CD4-positive, alpha-beta T cell treated with Interleukin-1 beta for 1 hour (primary cell): ENCODE data around the gene SERPINE3.

Experiments used
- DNase-seq, 2 donors: peaks; one replicate each; pipeline ENCODE4 v3.0.0-alpha.2; 2020 to 2022

Gene SERPINE3

GRCh38 chr13:51364404-51365008 lies 25.0 kb downstream of the SERPINE3 start:
- DNase-seq = no peak

- no peak for DNase-seq
Measured at GRCh38 chr13:51370116-51370515, 30.6 kb downstream of the SERPINE3 start.

GRCh38 chr13:51370811-51371210 lies 31.3 kb downstream of the SERPINE3 start:
- no peak for DNase-seq

GRCh38 chr13:51371768-51372399 lies 32.4 kb downstream of the SERPINE3 start:
- DNase-seq = no peak

- DNase-seq = no peak
Measured at GRCh38 chr13:51373451-51373850, 34.0 kb downstream of the SERPINE3 start.

GRCh38 chr13:51380269-51380668 lies 40.8 kb downstream of the SERPINE3 start:
- no peak for DNase-seq

GRCh38 chr13:51385114-51385513 lies 45.6 kb downstream of the SERPINE3 start:
- no peak for DNase-seq

GRCh38 chr13:51394724-51395123 lies 55.2 kb downstream of the SERPINE3 start:
- DNase-seq = no peak

GRCh38 chr13:51396352-51396751 lies 56.9 kb downstream of the SERPINE3 start:
- DNase-seq = no peak

GRCh38 chr13:51397262-51397941 lies 57.9 kb downstream of the SERPINE3 start:
- DNase-seq = no peak

- DNase-seq = no peak
Measured at GRCh38 chr13:51405176-51405575, 65.7 kb downstream of the SERPINE3 start.

- DNase-seq = no peak
Measured at GRCh38 chr13:51412431-51412830, 72.9 kb downstream of the SERPINE3 start.
